ENCODE measurements around the gene ACKR3.
A peak's percentile ranks its signal among the peaks of the same experiment; 100 is the strongest.

ACKR3 gene

DNA sequence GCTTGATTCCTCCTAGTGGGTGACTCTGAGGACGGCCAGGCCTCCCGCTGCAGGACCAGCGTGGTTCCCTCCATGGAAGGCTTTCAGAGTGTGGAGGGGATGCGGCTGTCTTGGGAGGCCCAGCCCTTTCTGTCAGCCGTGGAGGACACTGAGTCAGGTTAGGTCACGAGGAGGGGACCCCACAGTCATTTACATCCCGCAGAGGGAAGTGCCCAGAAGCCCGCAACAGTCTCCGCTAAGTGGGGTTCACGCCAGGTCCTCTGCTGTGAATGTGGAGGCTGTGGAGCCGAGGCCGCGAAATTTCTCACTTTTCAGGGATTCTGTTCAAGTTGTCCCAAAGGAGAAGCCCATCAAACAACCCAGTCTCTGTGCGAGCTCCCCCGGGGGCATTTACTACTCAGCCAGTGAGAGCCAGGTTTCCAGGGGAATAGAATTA lies 8.8 kb downstream of the ACKR3 start:
- H3K4me3 Mint-ChIP-seq, result no peak overlapping the region
- H3K9me3 Mint-ChIP-seq, result no peaks in the 10 kb centered on the region
- peaks cover 9 to 13% of the 10 kb centered on the region in 2 donors for H3K36me3 Mint-ChIP-seq
- no peak overlapping the region for H3K27ac Mint-ChIP-seq
- DNase-seq (no peak), ATAC-seq (replicated peaks) (no peak)
- peaks cover 3 to 4% of the 10 kb centered on the region in 2 donors for H3K27me3 Mint-ChIP-seq
- H3K4me1 Mint-ChIP-seq, result peaks cover 11 to 12% of the 10 kb centered on the region in 2 donors

GRCh38 chr2:236579048-236579745 lies 9.6 kb downstream of the ACKR3 start:
- Mint-ChIP-seq H3K4me1 (peaks cover 11 to 12% of the 10 kb centered on the region in 2 donors), H3K4me3 (no peak overlapping the region), H3K27me3 (no peaks in the 10 kb centered on the region), H3K27ac (no peak overlapping the region), H3K36me3 (peaks cover 9 to 13% of the 10 kb centered on the region in 2 donors), H3K9me3 (no peaks in the 10 kb centered on the region)
- ATAC-seq (replicated peaks) (no peak), DNase-seq (no peak)

DNA sequence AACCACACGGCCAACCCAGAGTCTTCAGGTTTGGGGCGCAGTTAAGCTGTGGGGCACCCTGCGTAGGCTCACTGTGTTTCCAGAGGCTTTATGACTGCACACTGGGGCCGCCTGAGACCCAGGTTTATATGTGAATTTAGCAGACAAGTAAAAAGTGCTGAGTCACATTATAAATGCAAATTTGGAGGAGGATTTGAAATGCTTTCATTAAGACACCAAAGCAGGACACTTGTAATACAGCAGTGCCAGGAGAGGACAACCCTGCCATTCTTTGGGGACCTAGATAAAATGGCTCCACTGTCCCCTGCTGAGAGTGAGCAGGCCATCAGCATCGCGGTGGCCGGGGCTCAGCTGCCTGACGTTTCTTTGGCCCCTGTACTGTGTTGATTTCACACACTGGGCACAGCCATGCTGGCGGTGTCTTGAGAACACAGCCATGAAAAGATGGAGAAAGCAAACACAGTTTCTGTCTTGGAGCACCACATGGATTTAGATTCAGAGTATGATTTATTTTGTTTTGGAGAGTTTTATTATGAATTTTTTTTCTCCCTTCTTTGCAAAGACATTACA lies 10.2 kb downstream of the ACKR3 start:
- Mint-ChIP-seq H3K27me3 (no peaks in the 10 kb centered on the region), H3K9me3 (no peaks in the 10 kb centered on the region), H3K36me3 (peaks cover 9 to 13% of the 10 kb centered on the region in 2 donors), H3K4me1 (peaks cover 11 to 12% of the 10 kb centered on the region in 2 donors), H3K27ac (no peak overlapping the region), H3K4me3 (no peak overlapping the region)
- ATAC-seq (replicated peaks) (no peak), DNase-seq (no peak)

DNA sequence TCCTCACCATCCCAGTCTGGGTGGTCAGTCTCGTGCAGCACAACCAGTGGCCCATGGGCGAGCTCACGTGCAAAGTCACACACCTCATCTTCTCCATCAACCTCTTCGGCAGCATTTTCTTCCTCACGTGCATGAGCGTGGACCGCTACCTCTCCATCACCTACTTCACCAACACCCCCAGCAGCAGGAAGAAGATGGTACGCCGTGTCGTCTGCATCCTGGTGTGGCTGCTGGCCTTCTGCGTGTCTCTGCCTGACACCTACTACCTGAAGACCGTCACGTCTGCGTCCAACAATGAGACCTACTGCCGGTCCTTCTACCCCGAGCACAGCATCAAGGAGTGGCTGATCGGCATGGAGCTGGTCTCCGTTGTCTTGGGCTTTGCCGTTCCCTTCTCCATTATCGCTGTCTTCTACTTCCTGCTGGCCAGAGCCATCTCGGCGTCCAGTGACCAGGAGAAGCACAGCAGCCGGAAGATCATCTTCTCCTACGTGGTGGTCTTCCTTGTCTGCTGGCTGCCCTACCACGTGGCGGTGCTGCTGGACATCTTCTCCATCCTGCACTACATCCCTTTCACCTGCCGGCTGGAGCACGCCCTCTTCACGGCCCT lies 11.2 kb downstream of the ACKR3 start:
- Mint-ChIP-seq H3K4me1 (peaks cover 11 to 12% of the 10 kb centered on the region in 2 donors), H3K36me3 (peaks cover 9 to 13% of the 10 kb centered on the region in 2 donors), H3K27ac (no peak overlapping the region), H3K27me3 (no peaks in the 10 kb centered on the region), H3K9me3 (peaks cover 0 to 2% of the 10 kb centered on the region in 2 donors), H3K4me3 (no peak overlapping the region)
- ATAC-seq (replicated peaks), result no peak
- DNase-seq, result no peak

- H3K36me3 Mint-ChIP-seq, result peaks cover 9 to 13% of the 10 kb centered on the region in 2 donors
- H3K27ac Mint-ChIP-seq, result no peak overlapping the region
- DNase-seq (no peak), ATAC-seq (replicated peaks) (no peak)
- peaks cover 11 to 12% of the 10 kb centered on the region in 2 donors for H3K4me1 Mint-ChIP-seq
- no peak overlapping the region for H3K4me3 Mint-ChIP-seq
- peaks cover under 1 to 4% of the 10 kb centered on the region in 2 donors for H3K9me3 Mint-ChIP-seq
- H3K27me3 Mint-ChIP-seq, result no peaks in the 10 kb centered on the region
Observed at GRCh38 chr2:236581546-236581945, 11.9 kb downstream of the ACKR3 start.

GRCh38 chr2:236582968-236583367 lies 13.3 kb downstream of the ACKR3 start:
- H3K27me3 Mint-ChIP-seq, result no peaks in the 10 kb centered on the region
- DNase-seq (no peak), ATAC-seq (replicated peaks) (peak; percentile 39 to 61)
- H3K27ac Mint-ChIP-seq, result no peak overlapping the region
- H3K4me3 Mint-ChIP-seq, result no peak overlapping the region
- peaks cover 11 to 12% of the 10 kb centered on the region in 2 donors for H3K4me1 Mint-ChIP-seq
- H3K36me3 Mint-ChIP-seq, result peaks cover 12 to 13% of the 10 kb centered on the region in 2 donors
- peaks cover 7% of the 10 kb centered on the region in 2 donors for H3K9me3 Mint-ChIP-seq

GRCh38 chr2:236583621-236584203 lies 14.1 kb downstream of the ACKR3 start:
- Mint-ChIP-seq H3K36me3 (peaks cover 12 to 13% of the 10 kb centered on the region in 2 donors), H3K27me3 (no peaks in the 10 kb centered on the region), H3K9me3 (peaks cover 7% of the 10 kb centered on the region in 2 donors), H3K27ac (no peak overlapping the region), H3K4me3 (no peak overlapping the region), H3K4me1 (peaks cover 9 to 11% of the 10 kb centered on the region in 2 donors)
- DNase-seq (no peak), ATAC-seq (replicated peaks) (peak; percentile 19 to 53)

DNA sequence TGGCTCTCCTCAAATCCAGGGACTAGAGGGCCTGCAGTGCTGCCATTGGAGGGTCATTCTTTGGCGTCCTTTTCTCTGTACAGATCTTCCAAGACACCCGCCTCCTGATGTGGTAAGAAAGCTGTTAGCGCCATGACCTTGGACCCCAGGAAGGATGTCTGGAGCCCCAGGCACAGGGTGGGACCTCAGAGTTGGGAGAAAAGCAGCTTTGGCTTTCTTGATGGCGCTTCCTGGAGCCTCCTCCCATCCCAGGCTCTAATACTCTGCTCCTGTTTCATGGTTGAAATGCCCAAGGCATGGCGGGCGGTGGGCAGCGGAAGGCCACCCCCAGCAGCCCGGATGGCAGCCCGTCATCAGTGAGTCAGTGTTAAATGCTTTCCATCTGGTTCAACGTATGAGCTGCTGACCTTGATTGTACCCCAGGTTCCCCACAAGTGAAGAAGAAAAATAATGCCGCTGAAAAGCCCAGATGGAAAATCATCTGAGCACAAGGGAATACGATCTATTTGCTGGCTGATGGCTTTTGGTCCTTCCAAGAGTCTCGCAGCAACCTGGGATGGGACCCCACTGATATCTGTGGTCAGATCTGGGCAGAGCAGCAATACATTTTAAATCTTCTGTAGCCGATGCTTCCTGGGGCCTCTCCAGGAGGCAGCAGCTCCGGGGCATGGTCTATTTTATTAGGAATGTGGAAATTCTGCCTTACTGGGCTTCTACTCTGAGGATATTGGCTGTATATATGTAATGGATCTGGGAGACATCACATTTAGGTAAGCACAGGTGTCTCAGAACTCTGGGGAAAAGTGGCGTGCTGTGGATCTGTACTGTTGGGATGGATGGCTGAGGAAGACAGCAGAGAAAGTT lies 15.1 kb downstream of the ACKR3 start:
- ATAC-seq (replicated peaks) (no peak), DNase-seq (no peak)
- Mint-ChIP-seq H3K9me3 (peaks cover 7% of the 10 kb centered on the region in 2 donors), H3K4me1 (peaks cover 9 to 11% of the 10 kb centered on the region in 2 donors), H3K27me3 (no peaks in the 10 kb centered on the region), H3K4me3 (no peak overlapping the region), H3K36me3 (peaks cover 12 to 13% of the 10 kb centered on the region in 2 donors), H3K27ac (no peak overlapping the region)

DNA sequence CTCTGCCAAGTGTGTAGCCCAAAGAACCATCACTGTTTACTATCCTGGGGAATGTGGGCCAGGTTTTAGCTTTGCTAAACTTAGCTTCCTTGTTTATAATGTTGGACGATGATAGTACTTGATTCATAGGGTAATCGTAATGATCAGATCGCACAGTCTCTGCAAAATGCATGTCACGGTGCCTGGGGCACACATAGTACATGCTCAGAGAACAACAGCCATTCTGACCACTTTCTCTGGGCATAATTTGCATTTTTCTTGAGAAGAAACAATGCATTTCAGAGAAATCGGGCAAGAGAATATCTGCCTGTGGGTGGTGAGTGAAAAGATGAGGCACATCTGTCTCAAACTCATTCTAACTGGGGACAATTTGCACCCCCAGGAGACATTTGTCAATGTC lies 16.3 kb downstream of the ACKR3 start:
- Mint-ChIP-seq H3K36me3 (peaks cover 5 to 8% of the 10 kb centered on the region in 2 donors), H3K4me1 (peaks cover 9 to 11% of the 10 kb centered on the region in 2 donors), H3K9me3 (peaks cover 7% of the 10 kb centered on the region in 2 donors), H3K4me3 (no peak overlapping the region), H3K27ac (no peak overlapping the region), H3K27me3 (no peaks in the 10 kb centered on the region)
- ATAC-seq (replicated peaks) (no peak), DNase-seq (no peak)

DNA sequence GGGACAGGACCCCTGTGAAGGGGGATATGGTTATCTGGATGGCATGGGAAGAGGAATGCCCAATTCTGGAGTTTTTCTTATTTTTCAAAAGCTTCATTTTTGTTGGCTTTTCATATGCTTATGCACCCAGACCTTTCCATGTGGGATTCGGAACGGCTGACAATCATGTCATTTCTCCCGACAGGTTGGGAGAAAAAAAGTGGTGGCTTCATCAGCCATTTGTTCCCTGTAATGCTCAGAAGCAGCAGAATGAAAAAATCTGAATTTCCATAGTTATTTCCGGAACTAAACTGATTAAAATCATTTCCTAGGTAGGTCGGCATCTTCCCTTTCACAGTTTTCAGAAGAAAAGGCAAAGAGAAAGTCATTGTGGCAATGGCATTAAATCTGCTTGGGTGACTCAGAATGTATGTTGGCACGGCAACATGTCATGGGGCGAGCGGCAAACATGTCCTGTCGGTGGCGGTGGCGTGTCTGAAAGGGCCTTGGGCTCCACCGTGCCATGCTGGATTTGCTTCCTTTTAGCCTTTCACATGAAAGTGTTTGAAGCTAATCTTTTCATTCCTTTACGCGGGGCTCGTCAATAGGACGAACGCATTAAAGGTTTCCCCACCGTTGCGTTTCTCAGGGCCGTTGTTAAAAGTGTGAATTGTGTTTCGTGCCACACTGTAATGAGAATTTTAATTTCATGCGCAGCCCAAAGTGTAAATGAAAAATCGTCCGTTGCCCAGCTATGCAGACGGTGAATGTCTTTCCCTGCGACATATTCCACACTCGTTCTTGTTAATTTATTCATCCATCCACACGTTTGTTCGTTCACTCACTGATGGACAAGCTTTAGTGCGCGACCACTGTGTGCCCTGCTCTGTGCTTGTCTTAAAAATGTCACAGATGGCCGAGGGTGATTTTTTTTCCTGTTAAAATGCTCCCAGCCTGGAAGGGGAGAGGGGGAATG lies 18.5 kb downstream of the ACKR3 start:
- Mint-ChIP-seq H3K27ac (no peak overlapping the region), H3K27me3 (no peaks in the 10 kb centered on the region), H3K36me3 (peaks cover 0 to 3% of the 10 kb centered on the region in 2 donors), H3K9me3 (peaks cover 7% of the 10 kb centered on the region in 2 donors), H3K4me1 (peaks cover 1 to 3% of the 10 kb centered on the region in 2 donors), H3K4me3 (no peak overlapping the region)
- ATAC-seq (replicated peaks) (no peak), DNase-seq (no peak)

DNA sequence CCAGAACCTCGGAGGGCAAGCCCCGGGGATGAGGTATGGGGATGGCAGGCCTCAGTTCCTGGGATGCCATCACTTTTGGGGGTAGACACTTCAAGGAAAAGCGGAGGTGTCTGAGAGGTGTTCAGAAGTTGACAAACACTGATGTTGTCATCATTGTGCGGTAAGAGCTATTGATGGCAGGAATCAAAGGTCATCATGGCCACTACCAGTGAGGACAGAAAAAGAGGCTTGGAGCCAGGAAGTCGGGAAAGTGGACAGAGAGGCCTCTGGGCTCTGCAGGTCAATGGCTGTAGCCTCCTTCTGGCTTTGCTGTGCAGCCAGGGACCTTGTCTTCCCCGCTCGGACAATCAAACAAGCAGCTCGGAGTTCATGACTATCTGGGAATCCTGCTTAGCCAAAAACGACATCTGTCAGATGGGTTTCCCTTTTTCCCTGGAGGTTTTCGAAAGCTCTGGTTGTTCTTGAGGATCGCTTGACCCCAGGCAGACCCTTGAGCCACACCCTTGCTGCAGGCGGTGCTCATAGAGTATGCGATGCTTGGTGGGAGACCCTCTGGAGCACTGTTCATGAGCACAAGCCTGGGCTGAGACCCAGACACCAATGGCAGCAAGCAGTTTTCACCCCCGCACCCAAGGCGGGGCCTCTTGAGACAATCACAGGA lies 19.4 kb downstream of the ACKR3 start:
- Mint-ChIP-seq H3K4me3 (no peak overlapping the region), H3K9me3 (peaks cover 7% of the 10 kb centered on the region in 2 donors), H3K4me1 (no peaks in the 10 kb centered on the region), H3K36me3 (peaks cover 0 to 3% of the 10 kb centered on the region in 2 donors), H3K27ac (no peak overlapping the region), H3K27me3 (no peaks in the 10 kb centered on the region)
- ATAC-seq (replicated peaks) (no peak), DNase-seq (no peak)

GRCh38 chr2:236590846-236591245 lies 21.2 kb downstream of the ACKR3 start:
- Mint-ChIP-seq H3K9me3 (peaks cover 5 to 7% of the 10 kb centered on the region in 2 donors), H3K27me3 (no peaks in the 10 kb centered on the region), H3K27ac (no peak overlapping the region), H3K4me3 (no peak overlapping the region), H3K36me3 (peaks cover 0 to 3% of the 10 kb centered on the region in 2 donors), H3K4me1 (no peaks in the 10 kb centered on the region)
- ATAC-seq (replicated peaks), result no peak
- no peak for DNase-seq

Measured in stimulated activated naive B cell treated with anti-CD40 and anti-IgM and Interleukin-4, amounts not matched to agents 10 μg/mL and 1 μg/mL and 100 μg/mL, for 72 hours (primary cell).